Posterior vena cava (tissue), 2 donors: ENCODE data around the gene ANAPC2. TPM values are rescaled to one million over a fixed set of nuclear protein-coding genes. Genes with fewer than 3 reads are reported as not detected.

Experiments
- DNase-seq: peaks from one replicate; pipeline ENCODE4 v3.0.0-alpha.2; 2020; ENCODE audit warnings: low spot score
- intact Hi-C, 2 donors: fragments of 100-400 bp; cut with DNase I; formaldehyde crosslinking; loops; one replicate each; pipeline versions ENCODE4 v1.14.1 to v1.14.2; 2022 to 2023
- total RNA-seq, 2 donors: library from RNA; stranded (reverse); fragmentation: NEBNext Ultra II Directional; extraction: Animal tissue kit (Norgen Biotek cat#: 25700); gene quantifications; one replicate each; pipeline ENCODE4 v1.2.1, GENCODE V29; 2021
- donor health status: DM: yes; HTN: yes; CAD: no.
- donor health status: DM: yes; HTN: yes; CAD: no.

ANAPC2 gene
- total RNA-seq, 2 donors from 2014 or later, result 39.1 to 42.3 TPM

GRCh38 chr9:137218754-137219271, 30.5 kb upstream of the ANAPC2 start:
- intact Hi-C loops, result no loop called here
- DNase-seq, result no peak

GRCh38 chr9:137218212-137218753, 29.9 kb upstream of the ANAPC2 start:
- DNase-seq, result no peak
- intact Hi-C loops, result no loop called here

- DNase-seq, result no peak
- intact Hi-C loops, result no loop called here
Measured at GRCh38 chr9:137217276-137218211, 29.2 kb upstream of the ANAPC2 start.

- intact Hi-C loops, result no loop called here
Measured at GRCh38 chr9:137216188-137216965, 28.0 kb upstream of the ANAPC2 start.

GRCh38 chr9:137215196-137215986, 27.0 kb upstream of the ANAPC2 start:
- DNase-seq, result no peak
- intact Hi-C loops, result no loop called here

More at GRCh38 chr9:137216188-137216965, 28.0 kb upstream of the ANAPC2 start:
- DNase-seq, result no peak

GRCh38 chr9:137214620-137215019, 26.3 kb upstream of the ANAPC2 start:
- DNase-seq, result no peak
- intact Hi-C loops, result no loop called here

GRCh38 chr9:137213160-137214060, 25.1 kb upstream of the ANAPC2 start:
- intact Hi-C loops, result no loop called here

GRCh38 chr9:137212520-137212919, 24.2 kb upstream of the ANAPC2 start:
- no peak for DNase-seq
- intact Hi-C loops, result no loop called here

More at GRCh38 chr9:137213160-137214060, 25.1 kb upstream of the ANAPC2 start:
- DNase-seq, result no peak

GRCh38 chr9:137211532-137211931, 23.2 kb upstream of the ANAPC2 start:
- intact Hi-C loops, result no loop called here
- DNase-seq, result no peak

- intact Hi-C loops, result no loop called here
- DNase-seq, result no peak
Measured at GRCh38 chr9:137206602-137207001, 18.2 kb upstream of the ANAPC2 start.

- intact Hi-C loops, result no loop called here
- DNase-seq, result peak; percentile 98
Measured at GRCh38 chr9:137205126-137206069, 17.0 kb upstream of the ANAPC2 start, which contains the start of the genes NDOR1 and TMEM203. Gene NDOR1, plus strand, starts transcription at chr9:137205700. Its CDS starts 78 bp downstream, at chr9:137205778. Gene TMEM203, minus strand, starts transcription at chr9:137205648. Its CDS starts 234 bp downstream, at chr9:137205414.

GRCh38 chr9:137204731-137205125, 16.4 kb upstream of the ANAPC2 start:
- DNase-seq, result no peak
- intact Hi-C loops, result no loop called here

GRCh38 chr9:137202966-137203365, 14.6 kb upstream of the ANAPC2 start:
- intact Hi-C loops, result no loop called here
- no peak for DNase-seq

- intact Hi-C loops, result no loop called here
- no peak for DNase-seq
Measured at GRCh38 chr9:137201205-137201868, 13.0 kb upstream of the ANAPC2 start.

GRCh38 chr9:137200311-137201204, 12.2 kb upstream of the ANAPC2 start, which contains the start of gene TPRN:
Gene TPRN, minus strand, starts transcription at chr9:137200741. Its CDS starts 30 bp downstream, at chr9:137200711.
- intact Hi-C loops, result no loop called here
- peak; percentile 100 for DNase-seq
